Left lung (tissue), 10 donors: Measurements from ENCODE around the gene IRF2BPL. TPM values are rescaled to one million over a fixed set of nuclear protein-coding genes. Genes with fewer than 3 reads are reported as not detected.

ENCODE experiments used
- ATAC-seq: fragments of 200-7000 bp; cut with Tn5 transposase; one replicate; pipeline ENCODE4 v1.9.1; 2020; ENCODE audit warnings: moderate library complexity
- DNase-seq, 4 donors: peaks; one replicate each; pipeline ENCODE4 v3.0.0-alpha.2; 2013 to 2020
- H3K27ac ChIP-seq, 2 donors: fragments of 200-600 bp; sonication (generic) in 1 of 2; one replicate each; pipeline versions ENCODE4 v1.5.0 to v1.8.0; 2020 to 2021
- H3K27me3 ChIP-seq, 2 donors: fragments of 200-600 bp; sonication (generic) in 1 of 2; one replicate each; pipeline versions ENCODE4 v1.5.0 to v1.8.0; 2020 to 2021
- H3K36me3 ChIP-seq, 2 donors: fragments of 200-600 bp; sonication (generic) in 1 of 2; one replicate each; pipeline versions ENCODE4 v1.5.0 to v1.8.0; 2020 to 2021
- H3K4me1 ChIP-seq, 2 donors: fragments of 200-600 bp; one replicate each; pipeline ENCODE4 v1.8.0; 2021
- H3K4me3 ChIP-seq, 2 donors: fragments of 200-600 bp; sonication (generic) in 1 of 2; one replicate each; pipeline versions ENCODE4 v1.5.0 to v1.8.0; 2020 to 2021; ENCODE audit warnings: mild to moderate bottlenecking in 1 of 2
- H3K9me3 ChIP-seq, 2 donors: fragments of 200-600 bp; sonication (generic) in 1 of 2; one replicate each; pipeline versions ENCODE4 v1.5.0 to v1.8.0; 2020 to 2021
- CTCF ChIP-seq, 2 donors: fragments of 200-600 bp; sonication (generic) in 1 of 2; IDR thresholded peaks; one replicate each; pipeline versions ENCODE4 v1.5.0 to v1.8.0; 2021; ENCODE audit warnings: antibody characterized with exemption in 2 of 2
- intact Hi-C, 2 donors: fragments of 100-400 bp; cut with DNase I; formaldehyde crosslinking; loops; one replicate each; pipeline versions ENCODE4 v1.11.2 to v1.14.2; 2022
- polyA plus RNA-seq, 6 donors: library from polyadenylated mRNA; unstranded; fragments of 120-200 nt; gene quantifications; one replicate each; pipeline ENCODE4 v1.2.1, GENCODE V29; 2013; ENCODE audit not compliant: insufficient read length in 6 of 6
- total RNA-seq, 2 donors: library from RNA; stranded (reverse); fragmentation: NEBNext Ultra II Directional; extraction: Animal tissue kit (Norgen Biotek cat#: 25700); gene quantifications; one replicate each; pipeline ENCODE4 v1.2.1, GENCODE V29; 2021
- donor health status: DM: no; HTN: yes; CAD: no.
- donor health status: DM: no; HTN: no; CAD: no.

IRF2BPL gene
- total and polyA plus RNA-seq, 8 donors, result 22.8 to 50.0 (median 44.3) TPM

- no peak for TF ChIP-seq CTCF (IDR thresholded peaks at IDR 0.05)
- Histone ChIP-seq H3K36me3 (no peaks in the 10 kb centered on the region), H3K9me3 (no peaks in the 10 kb centered on the region), H3K4me1 (peaks cover 5 to 43% of the 10 kb centered on the region in 2 donors), H3K27me3 (no peaks in the 10 kb centered on the region), H3K4me3 (no peak overlapping the region), H3K27ac (no peak overlapping the region)
- intact Hi-C loops, result loop anchor here in 1 of 2 donors (10.0 kb wide), 1 partner anchor 192 kb away; no protein-coding TSS in a partner anchor
- ATAC-seq (no peak), DNase-seq (no peak)
Measured at GRCh38 chr14:77066578-77067172, 38.2 kb upstream of the IRF2BPL start.

DNA sequence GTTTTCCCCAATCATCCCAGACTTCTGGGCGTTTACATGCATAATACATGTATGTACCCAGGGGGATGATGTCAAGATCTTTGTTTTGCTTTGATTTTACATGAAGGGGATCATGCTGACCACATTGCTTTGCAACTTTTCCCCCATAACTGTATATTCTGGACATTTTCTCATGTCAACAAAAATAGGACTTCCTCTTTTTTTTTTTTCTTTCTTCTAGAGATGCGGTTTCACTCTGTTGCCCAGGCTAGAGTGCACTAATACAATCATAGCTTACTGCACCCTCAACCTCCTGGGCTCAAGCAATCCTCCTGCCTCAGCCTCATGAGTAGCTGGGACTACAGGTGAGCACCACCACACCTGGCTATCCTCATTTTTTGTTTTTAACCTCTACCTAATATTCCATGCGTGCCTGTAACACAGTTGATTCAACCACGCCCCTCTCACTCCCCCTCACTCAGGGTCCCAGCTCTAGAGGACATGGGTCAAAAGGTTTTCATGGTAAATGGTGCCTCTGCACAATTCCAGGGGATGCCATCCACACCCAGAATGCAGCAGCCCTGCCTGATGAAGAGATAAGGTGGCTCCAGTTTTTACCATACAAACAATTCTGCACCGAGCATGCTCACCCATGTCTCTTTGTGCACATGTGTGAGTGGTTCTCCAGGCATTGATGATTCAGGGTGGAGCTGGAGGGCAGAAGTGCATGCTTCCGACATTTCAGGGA, 37.5 kb upstream of the IRF2BPL start:
- no peak for TF ChIP-seq CTCF (IDR thresholded peaks at IDR 0.05)
- no peaks in the 10 kb centered on the region for H3K27me3 ChIP-seq
- intact Hi-C loops, result loop anchor here in 1 of 2 donors (10.0 kb wide), 1 partner anchor 191 kb away; no protein-coding TSS in a partner anchor

DNA sequence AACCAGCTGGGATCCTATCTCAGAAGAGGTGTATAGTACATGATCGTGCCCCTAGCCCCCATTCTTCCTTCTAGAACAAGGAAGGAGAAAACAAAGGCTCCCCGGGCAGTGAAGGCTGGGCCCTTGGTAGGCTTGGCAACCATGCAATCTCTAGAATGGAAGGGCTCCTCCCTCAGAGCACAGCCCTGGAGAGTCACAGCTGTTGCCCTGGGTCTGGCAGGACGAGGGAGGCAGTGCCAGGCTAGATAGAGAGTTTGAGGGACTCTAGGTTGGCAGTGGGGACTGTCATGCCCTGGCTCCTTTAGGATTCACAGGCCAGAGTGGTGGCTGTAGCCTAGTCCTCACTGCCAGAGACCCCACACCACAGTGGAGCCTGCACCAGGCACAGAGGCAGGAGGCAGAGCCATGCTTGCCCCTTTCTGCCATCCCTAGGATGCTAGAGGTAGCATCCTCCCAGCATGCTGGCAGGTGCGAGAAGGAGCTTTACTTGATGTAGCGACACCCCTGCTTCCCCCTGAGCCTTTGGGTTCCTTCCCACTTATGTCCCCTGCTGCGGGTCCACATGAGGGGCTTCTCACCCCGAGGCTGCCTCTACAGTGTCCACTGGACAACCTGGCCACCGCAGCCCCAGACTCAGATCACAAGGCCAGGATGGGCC, 36.1 kb upstream of the IRF2BPL start:
- ATAC-seq, result no peak
- intact Hi-C loops, result loop anchor here in 1 of 2 donors (10.0 kb wide), 1 partner anchor 190 kb away; no protein-coding TSS in a partner anchor

More for the DNA sequence above, 37.5 kb upstream of the IRF2BPL start:
- Histone ChIP-seq H3K4me3 (no peak overlapping the region), H3K27ac (no peak overlapping the region), H3K9me3 (no peaks in the 10 kb centered on the region), H3K4me1 (peaks cover 5 to 38% of the 10 kb centered on the region in 2 donors), H3K36me3 (no peaks in the 10 kb centered on the region)
- ATAC-seq (no peak), DNase-seq (no peak)

DNA sequence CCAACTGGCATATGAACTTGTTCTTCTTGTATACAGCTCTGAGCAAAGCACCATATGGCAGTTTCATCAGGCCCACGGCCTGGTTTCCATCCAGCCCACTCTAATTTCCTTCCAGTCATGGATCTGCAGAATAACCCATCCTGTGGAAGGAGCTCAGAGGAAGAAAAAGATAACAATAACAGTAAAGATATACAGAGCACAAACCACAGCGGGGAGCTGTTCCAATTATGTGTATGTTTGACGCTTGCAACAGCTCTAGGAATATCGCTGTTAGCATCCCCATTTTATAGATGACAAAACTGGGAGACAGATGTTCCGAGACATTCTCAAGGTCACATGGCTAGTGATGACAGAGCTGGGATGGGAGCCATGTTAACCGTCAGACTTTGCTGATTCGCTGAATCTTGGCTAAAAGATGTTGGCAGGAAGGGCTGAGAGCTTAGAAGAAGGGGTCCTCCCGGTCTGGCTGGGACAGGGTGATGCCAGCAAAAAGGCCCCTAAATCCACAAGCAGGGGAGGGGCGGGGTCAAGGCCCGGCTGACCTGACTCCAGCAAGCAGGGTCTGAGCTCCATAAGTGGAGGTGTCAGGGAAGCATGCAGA, 35.2 kb upstream of the IRF2BPL start:
- Histone ChIP-seq H3K27ac (no peak overlapping the region), H3K9me3 (no peaks in the 10 kb centered on the region), H3K4me1 (peaks cover 5 to 40% of the 10 kb centered on the region in 2 donors), H3K4me3 (no peak overlapping the region), H3K36me3 (no peaks in the 10 kb centered on the region), H3K27me3 (no peaks in the 10 kb centered on the region)
- no peak for DNase-seq
- TF ChIP-seq CTCF (IDR thresholded peaks at IDR 0.05), result no peak
- no peak for ATAC-seq
- intact Hi-C loops, result loop anchor here in 1 of 2 donors (10.0 kb wide), 1 partner anchor 189 kb away; no protein-coding TSS in a partner anchor

More for the DNA sequence above, 36.1 kb upstream of the IRF2BPL start:
- peaks cover 5 to 35% of the 10 kb centered on the region in 2 donors for H3K4me1 ChIP-seq
- H3K4me3 ChIP-seq, result no peak overlapping the region
- H3K27me3 ChIP-seq, result no peaks in the 10 kb centered on the region
- no peaks in the 10 kb centered on the region for H3K9me3 ChIP-seq
- no peak overlapping the region for H3K27ac ChIP-seq
- no peak for TF ChIP-seq CTCF (IDR thresholded peaks at IDR 0.05)
- H3K36me3 ChIP-seq, result no peaks in the 10 kb centered on the region
- DNase-seq, result no peak
